Stomach (tissue), 9 donors: ENCODE results near the gene CDIPT. TPM values are rescaled to one million over a fixed set of nuclear protein-coding genes. Genes with fewer than 3 reads are reported as not detected.
"Not testable (repeated sequence)": the region's sequence is repeated elsewhere in the genome, so short reads cannot be mapped to it uniquely, and the experiment has no call there.

ENCODE experiments used
- DNase-seq, 2 donors: peaks; one replicate each; pipeline versions ENCODE4 v3.0.0 to v3.0.0-alpha.2; 2013 to 2019
- H3K27ac ChIP-seq, 5 donors: fragments of 200-600 bp in 4 of 5; sonication (generic) in 4 of 5; one replicate each; pipeline ENCODE4 v1.5.1; 2013 to 2019; ENCODE audit warnings: mild to moderate bottlenecking in 1 of 5, moderate library complexity in 1 of 5
- H3K27me3 ChIP-seq, 3 donors: fragments of 200-600 bp; sonication (generic); one replicate each; pipeline ENCODE4 v1.5.1; 2017 to 2019; ENCODE audit warnings: mixed run types in 1 of 3
- H3K36me3 ChIP-seq, 4 donors: fragments of 200-600 bp; sonication (generic); 1 replicate in 3 of 4; 2 replicates in 1 of 4; pipeline ENCODE4 v1.5.1; 2016 to 2019
- H3K4me1 ChIP-seq, 4 donors: fragments of 200-600 bp; sonication (generic); one replicate each; pipeline ENCODE4 v1.5.1; 2016 to 2019
- H3K4me3 ChIP-seq, 4 donors: fragments of 200-600 bp; sonication (generic) in 3 of 4; one replicate each; pipeline ENCODE4 v1.5.1; 2016 to 2019; ENCODE audit warnings: mild to moderate bottlenecking in 1 of 4
- H3K9me3 ChIP-seq, 4 donors: fragments of 200-600 bp; sonication (generic); one replicate each; pipeline ENCODE4 v1.5.1; 2016 to 2019
- EP300 ChIP-seq: sonication (generic); formaldehyde crosslinking; IDR thresholded peaks from one replicate; pipeline ENCODE4 v1.6.1; 2017; ENCODE audit warnings: antibody characterized with exemption
- POLR2A ChIP-seq, 4 donors: fragments of 450-650 bp; IDR thresholded peaks; one replicate each; pipeline ENCODE4 v1.6.1; 2016; ENCODE audit warnings: antibody characterized with exemption in 4 of 4, control low read depth in 2 of 4, mild to moderate bottlenecking in 1 of 4, moderate library complexity in 1 of 4
- POLR2AphosphoS5 ChIP-seq, 3 donors: sonication (generic); formaldehyde crosslinking; IDR thresholded peaks; one replicate each; pipeline ENCODE4 v1.6.1; 2016; ENCODE audit warnings: antibody characterized with exemption in 3 of 3
- WGBS, 5 donors: extraction: QIAGEN DNeasy Blood & Tissue Kit in 3 of 5; methylation state at CpG; one replicate each; pipeline versions ENCODE4 v1.1.5 to v1.1.7; 2013 to 2018; 5-methylcytosine and 5-hydroxymethylcytosine counted together
- intact Hi-C: fragments of 100-400 bp; cut with DNase I; formaldehyde crosslinking; loops from one replicate; pipeline ENCODE4 v1.15.1; 2023; ENCODE audit warnings: low total_unique reads
- polyA plus RNA-seq, 3 donors: library from polyadenylated mRNA; stranded (reverse); fragments of 200-250 nt; gene quantifications; one replicate each; pipeline ENCODE4 v1.2.3, GENCODE V29; 2013
- total RNA-seq, 5 donors: library from RNA; depleted of rRNA; stranded (reverse); fragments of >200 nt; gene quantifications; one replicate each; pipeline versions ENCODE4 v1.1.0 to v1.2.3, GENCODE V29; 2014 to 2016
- TF ChIP-seq, protein P1 (sequence below), 7 experiments: fragments of 450-650 bp in 4 of 7; fragments of 200-600 bp in 3 of 7; sonication (generic) in 3 of 7; IDR thresholded peaks; one replicate each; pipeline ENCODE4 v1.5.1; 2016 to 2019; ENCODE audit warnings: antibody characterized with exemption in 7 of 7, control low read depth in 2 of 7, mild to moderate bottlenecking in 1 of 7
- donor health status: healthy with polysubstance abuse.
- donor health status: Bipolar disorder and iron deficiency.
- donor health status: healthy.

Gene CDIPT
- total and polyA plus RNA-seq, 8 donors: 2.3 to 91.5 (median 54.2) TPM

DNA sequence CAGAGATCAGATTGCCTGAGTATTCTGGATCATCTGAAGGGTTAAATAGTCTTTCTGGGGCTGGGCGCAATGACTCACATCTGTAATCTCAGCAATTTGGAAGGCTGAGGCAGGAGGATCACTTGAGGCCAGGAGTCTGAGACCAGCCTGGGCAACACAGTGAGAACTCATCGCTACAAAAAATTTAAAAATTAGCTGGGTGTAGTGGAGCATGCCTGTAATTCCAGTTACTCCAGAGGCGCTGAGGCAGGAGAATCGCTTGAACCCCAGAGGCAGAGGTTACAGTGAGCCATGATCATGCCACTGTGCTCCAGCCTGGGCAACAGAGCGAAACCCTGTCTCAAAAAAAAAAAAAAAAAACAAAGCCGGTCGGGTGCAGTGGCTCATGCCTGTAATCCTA lies 27.1 kb downstream of the CDIPT start:
- Histone ChIP-seq H3K27me3 (no peaks in the 10 kb centered on the region), H3K9me3 (no peaks in the 10 kb centered on the region), H3K4me3 (no peak overlapping the region), H3K4me1 (peaks cover 0 to 5% (median 1%) of the 10 kb centered on the region in 4 donors), H3K36me3 (peaks cover 85 to 100% (median 100%) of the 10 kb centered on the region in 4 donors), H3K27ac (no peak overlapping the region)
- DNase-seq: no peak
- TF ChIP-seq POLR2AphosphoS5 (IDR thresholded peaks at IDR 0.05) (no peak), POLR2A (IDR thresholded peaks at IDR 0.05) (no peak), EP300 (no peak)
- TF ChIP-seq, protein P1, sequence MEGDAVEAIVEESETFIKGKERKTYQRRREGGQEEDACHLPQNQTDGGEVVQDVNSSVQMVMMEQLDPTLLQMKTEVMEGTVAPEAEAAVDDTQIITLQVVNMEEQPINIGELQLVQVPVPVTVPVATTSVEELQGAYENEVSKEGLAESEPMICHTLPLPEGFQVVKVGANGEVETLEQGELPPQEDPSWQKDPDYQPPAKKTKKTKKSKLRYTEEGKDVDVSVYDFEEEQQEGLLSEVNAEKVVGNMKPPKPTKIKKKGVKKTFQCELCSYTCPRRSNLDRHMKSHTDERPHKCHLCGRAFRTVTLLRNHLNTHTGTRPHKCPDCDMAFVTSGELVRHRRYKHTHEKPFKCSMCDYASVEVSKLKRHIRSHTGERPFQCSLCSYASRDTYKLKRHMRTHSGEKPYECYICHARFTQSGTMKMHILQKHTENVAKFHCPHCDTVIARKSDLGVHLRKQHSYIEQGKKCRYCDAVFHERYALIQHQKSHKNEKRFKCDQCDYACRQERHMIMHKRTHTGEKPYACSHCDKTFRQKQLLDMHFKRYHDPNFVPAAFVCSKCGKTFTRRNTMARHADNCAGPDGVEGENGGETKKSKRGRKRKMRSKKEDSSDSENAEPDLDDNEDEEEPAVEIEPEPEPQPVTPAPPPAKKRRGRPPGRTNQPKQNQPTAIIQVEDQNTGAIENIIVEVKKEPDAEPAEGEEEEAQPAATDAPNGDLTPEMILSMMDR (IDR thresholded peaks at IDR 0.05): no peak
- intact Hi-C loops: no loop called here
- WGBS, 5 donors: 87 to 94% (median 91%) methylated on average over 7 of the region's 7 CpGs

DNA sequence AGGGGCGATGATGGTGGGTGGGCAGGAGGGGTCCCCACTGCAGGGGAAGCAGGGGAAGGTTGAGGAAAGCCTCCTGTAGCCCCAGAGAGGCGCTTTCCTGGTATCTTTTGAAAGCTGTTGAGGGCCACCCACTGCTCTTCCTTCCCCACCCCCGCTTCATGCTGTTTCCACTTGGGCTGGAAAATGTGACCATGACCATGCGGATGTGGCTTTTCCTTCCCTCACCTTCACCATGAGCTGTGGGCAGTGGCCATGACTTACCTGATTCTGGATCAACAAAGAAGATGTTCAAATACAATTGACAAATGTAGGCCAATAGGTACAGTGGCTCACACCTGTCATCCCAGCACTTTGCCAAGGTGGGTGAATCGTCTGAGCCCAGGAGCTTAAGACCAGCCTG lies 28.9 kb downstream of the CDIPT start:
- no peak for DNase-seq
- peaks cover 72 to 96% (median 95%) of the 10 kb centered on the region in 4 donors for H3K36me3 ChIP-seq
- no peaks in the 10 kb centered on the region for H3K27me3 ChIP-seq
- WGBS, 5 donors: 93 to 98% (median 95%) methylated on average over 5 of the region's 5 CpGs
- no peak overlapping the region for H3K27ac ChIP-seq
- H3K9me3 ChIP-seq: no peaks in the 10 kb centered on the region
- TF ChIP-seq EP300: no peak
- TF ChIP-seq, protein P1 (IDR thresholded peaks at IDR 0.05): no peak
- TF ChIP-seq POLR2A (IDR thresholded peaks at IDR 0.05): no peak
- H3K4me3 ChIP-seq: no peak overlapping the region
- H3K4me1 ChIP-seq: peaks cover 1 to 20% (median 19%) of the 10 kb centered on the region in 4 donors
- intact Hi-C loops: no loop called here

DNA sequence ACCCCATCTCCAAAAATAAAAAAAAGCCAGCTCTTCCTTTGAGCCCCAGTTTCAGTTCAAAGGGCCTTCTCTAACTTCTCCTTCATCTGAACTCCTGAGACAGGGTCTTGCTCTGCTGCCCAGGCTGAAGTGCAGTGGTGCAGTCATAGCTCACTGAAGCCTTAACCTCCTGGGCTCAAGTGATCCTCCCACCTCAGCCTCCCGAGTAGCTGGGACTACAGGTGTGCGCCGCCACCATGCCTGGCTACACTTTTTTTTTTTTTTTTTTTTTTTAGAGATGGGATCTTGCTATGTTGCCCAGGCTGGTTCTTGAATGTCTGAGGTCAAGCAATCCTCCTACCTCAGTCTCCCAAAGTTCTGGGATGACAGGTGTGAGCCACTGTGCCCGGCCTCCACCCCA lies 29.8 kb downstream of the CDIPT start:
- WGBS, 5 donors: 92 to 100% (median 97%) methylated on average over 4 of the region's 4 CpGs
- Histone ChIP-seq H3K4me1 (peaks cover 10 to 28% (median 28%) of the 10 kb centered on the region in 4 donors), H3K36me3 (peaks cover 65 to 87% (median 86%) of the 10 kb centered on the region in 4 donors)
- intact Hi-C loops, H3K27me3 ChIP-seq, H3K9me3 ChIP-seq, H3K4me3 ChIP-seq, DNase-seq, H3K27ac ChIP-seq: not testable (repeated sequence)

DNA sequence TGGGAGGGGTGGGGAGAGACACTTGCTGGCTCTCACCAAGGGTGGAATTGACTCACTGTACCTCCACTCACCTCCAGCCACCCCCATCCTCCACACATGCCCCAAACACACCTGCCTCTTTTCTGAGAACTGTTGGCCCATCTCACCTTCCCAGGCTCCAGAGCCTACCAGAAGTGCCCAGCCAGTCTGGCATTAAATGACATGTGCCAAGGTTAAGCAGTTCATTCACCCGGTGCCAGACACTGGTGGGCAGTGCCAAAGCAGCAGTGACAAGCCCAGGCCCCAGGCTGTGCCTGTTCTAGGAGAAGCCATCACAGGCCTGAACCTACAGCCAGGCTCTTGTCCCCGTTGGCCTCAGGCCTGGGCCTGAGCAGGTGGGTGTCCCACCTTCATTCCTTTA lies 31.5 kb downstream of the CDIPT start:
- WGBS, 5 donors: 50 to 84% (median 61%) methylated on average over 2 of the region's 2 CpGs
- Histone ChIP-seq H3K4me3 (no peak overlapping the region), H3K4me1 (peaks cover 27 to 46% (median 45%) of the 10 kb centered on the region in 4 donors), H3K9me3 (no peaks in the 10 kb centered on the region), H3K27ac (no peak overlapping the region), H3K27me3 (no peaks in the 10 kb centered on the region), H3K36me3 (peaks cover 51 to 70% (median 69%) of the 10 kb centered on the region in 4 donors)
- no peak for DNase-seq
- intact Hi-C loops: no loop called here
- TF ChIP-seq, protein P1 (IDR thresholded peaks at IDR 0.05): no peak
- TF ChIP-seq EP300 (no peak), POLR2AphosphoS5 (IDR thresholded peaks at IDR 0.05) (no peak), POLR2A (IDR thresholded peaks at IDR 0.05) (no peak)

DNA sequence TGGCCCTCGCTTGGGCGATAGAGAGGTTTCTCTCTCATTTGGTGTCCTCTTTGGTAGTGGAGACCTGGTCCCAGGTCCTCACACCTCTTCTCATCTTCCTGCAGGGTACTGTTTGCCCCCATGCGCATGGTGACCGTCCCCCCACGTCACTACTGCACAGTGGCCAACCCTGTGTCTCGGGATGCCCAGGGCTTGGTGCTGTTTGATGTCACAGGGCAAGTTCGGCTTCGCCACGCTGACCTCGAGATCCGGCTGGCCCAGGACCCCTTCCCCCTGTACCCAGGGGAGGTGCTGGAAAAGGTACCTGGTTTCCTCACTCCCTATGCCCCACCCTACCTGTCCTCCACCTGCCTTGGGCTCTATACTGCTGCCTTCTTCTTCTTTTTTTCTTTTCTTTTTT lies 32.3 kb downstream of the CDIPT start:
- no peak overlapping the region for H3K4me3 ChIP-seq
- TF ChIP-seq, protein P1 (IDR thresholded peaks at IDR 0.05): no peak
- TF ChIP-seq POLR2A (IDR thresholded peaks at IDR 0.05) (no peak), EP300 (no peak)
- intact Hi-C loops: no loop called here
- no peak for DNase-seq
- H3K4me1 ChIP-seq: peaks cover 33 to 53% (median 52%) of the 10 kb centered on the region in 4 donors
- H3K27ac ChIP-seq: no peak overlapping the region
- 95 to 99% (median 96%) methylated on average over 11 of the region's 11 CpGs for WGBS, 5 donors
- peaks cover 46 to 64% (median 63%) of the 10 kb centered on the region in 4 donors for H3K36me3 ChIP-seq
- H3K9me3 ChIP-seq: no peaks in the 10 kb centered on the region
- no peaks in the 10 kb centered on the region for H3K27me3 ChIP-seq
